Activated CD8-positive, alpha-beta T cell treated with anti-CD3 and anti-CD28 coated beads, Interleukin-2, amount 10 ng/mL, durations not matched to agents 7 days and 5 days (primary cell): ENCODE results near the gene BCL6. TPM values are rescaled to one million over a fixed set of nuclear protein-coding genes. Genes with fewer than 3 reads are reported as not detected.

ENCODE experiments used
- ATAC-seq: fragments of 150-1000 bp; cut with Tn5 transposase; one replicate; pipeline ENCODE4 v1.10.0; 2021; ENCODE audit warnings: moderate library complexity
- CTCF ChIA-PET: fragments of 350-600 bp; sonication (Branson Sonifier 250); formaldehyde crosslinking; loops from one replicate; lab custom pipeline; 2021; ENCODE audit warnings: antibody characterized with exemption; lab: Charles Lee
- POLR2A ChIA-PET: fragments of 350-600 bp; sonication (Branson Sonifier 250); formaldehyde crosslinking; loops from one replicate; lab custom pipeline; 2021; ENCODE audit warnings: antibody characterized with exemption; lab: Charles Lee
- DNase-seq: peaks from one replicate; pipeline ENCODE4 v3.0.0-alpha.2; 2020
- H3K27ac Mint-ChIP-seq: one replicate; pipeline ENCODE4 v1.8.0; 2021; ENCODE audit warnings: mild to moderate bottlenecking, mixed read lengths
- H3K27me3 Mint-ChIP-seq: one replicate; pipeline ENCODE4 v1.8.0; 2021; ENCODE audit warnings: low read depth, mixed read lengths
- H3K36me3 Mint-ChIP-seq: one replicate; pipeline ENCODE4 v1.8.0; 2021; ENCODE audit warnings: low read depth, mixed read lengths
- H3K4me1 Mint-ChIP-seq: one replicate; pipeline ENCODE4 v1.8.0; 2021; ENCODE audit warnings: low read depth, mixed read lengths
- H3K4me3 Mint-ChIP-seq: one replicate; pipeline ENCODE4 v1.8.0; 2021; ENCODE audit warnings: mild to moderate bottlenecking, mixed read lengths
- H3K9me3 Mint-ChIP-seq: one replicate; pipeline ENCODE4 v1.8.0; 2022; ENCODE audit warnings: mixed read lengths; ENCODE audit not compliant: insufficient read depth
- total RNA-seq, 2 experiments: library from RNA; stranded (reverse); gene quantifications; one replicate each; pipeline ENCODE4 v1.2.3, GENCODE V29; 2021

The BCL6 gene
- 10 to 100 TPM; 11.8 to 12.6 TPM for total RNA-seq

DNA sequence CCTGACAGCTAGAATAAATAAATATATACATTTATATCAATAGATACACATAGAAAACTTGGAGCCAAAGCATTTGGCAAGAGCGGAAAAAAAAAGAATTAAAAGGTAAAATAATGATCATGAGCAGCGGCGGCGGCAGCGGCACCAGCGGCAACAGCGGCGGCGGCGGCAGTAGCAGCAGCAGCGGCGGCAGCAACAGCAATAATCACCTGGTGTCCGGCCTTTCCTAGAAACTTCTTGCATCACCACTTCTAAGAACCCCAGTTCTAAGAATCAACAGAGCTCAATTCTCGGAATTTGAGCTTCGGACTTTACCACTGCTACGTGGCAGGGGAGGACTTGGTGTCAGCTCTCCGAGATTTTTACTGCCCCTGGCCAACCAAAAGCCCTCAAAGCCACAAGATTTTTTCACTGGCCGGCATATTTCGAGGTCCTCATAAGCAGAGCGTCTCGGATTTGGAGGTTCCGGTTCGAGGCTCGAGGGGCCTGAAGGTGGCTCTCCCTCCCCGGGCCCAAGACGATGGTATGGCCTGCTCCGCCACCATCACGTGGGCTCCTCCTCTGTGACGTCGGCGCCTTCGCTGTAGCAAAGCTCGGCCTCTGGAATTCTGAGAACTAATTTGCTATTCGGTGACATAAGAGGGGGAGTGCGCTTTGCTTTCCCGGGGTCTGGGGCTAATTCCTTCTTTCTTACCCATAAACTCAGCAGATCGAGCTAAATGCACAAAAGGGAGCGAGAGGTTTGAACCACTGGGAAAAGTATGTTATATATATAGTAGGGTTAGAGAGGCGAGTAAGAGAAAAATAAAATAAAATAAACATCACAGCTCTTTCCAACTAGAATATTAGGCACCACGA, at the start of gene BCL6:
TSS of gene BCL6 (minus strand) at position 268 of the 858 bp plus-strand sequence. CDS start 11,775 bp downstream, outside the sequence.
- H3K36me3 Mint-ChIP-seq, result peaks cover 30% of the 10 kb centered on the region
- H3K9me3 Mint-ChIP-seq, result no peaks in the 10 kb centered on the region
- peak within 1 kb of the TSS; percentile 100 for H3K27ac Mint-ChIP-seq
- ChIA-PET POLR2A (interaction anchor here (0.5 to 9.0 kb wide), 42 partner anchors 34 to 1415 kb away, joined by 3 to 195 read pairs (median 5); partner anchors contain the start of gene LPP), CTCF (interaction anchor here (0.7 to 6.4 kb wide), 26 partner anchors 55 to 1304 kb away, joined by 3 to 101 read pairs (median 4); partner anchors contain the start of gene LPP)
- no peaks in the 10 kb centered on the region for H3K27me3 Mint-ChIP-seq
- ATAC-seq (peak; percentile 42), DNase-seq (peak; percentile 94)
- peaks cover 55% of the 10 kb centered on the region for H3K4me1 Mint-ChIP-seq
- peak within 1 kb of the TSS; percentile 100 for H3K4me3 Mint-ChIP-seq

GRCh38 chr3:187794731-187795130, 49.5 kb upstream of the BCL6 start:
- no peak for ATAC-seq
- no peaks in the 10 kb centered on the region for H3K27me3 Mint-ChIP-seq
- no peak overlapping the region for H3K27ac Mint-ChIP-seq
- ChIA-PET CTCF (interaction anchor here (0.7 kb wide), 1 partner anchor 14 kb away, joined by 3 read pairs; no protein-coding TSS in a partner anchor), POLR2A (no interaction called here)
- H3K4me3 Mint-ChIP-seq, result no peak overlapping the region
- H3K9me3 Mint-ChIP-seq, result peaks cover 9% of the 10 kb centered on the region
- H3K4me1 Mint-ChIP-seq, result peaks cover 47% of the 10 kb centered on the region
- H3K36me3 Mint-ChIP-seq, result peaks cover 52% of the 10 kb centered on the region
- DNase-seq, result no peak

- no peak overlapping the region for H3K4me3 Mint-ChIP-seq
- ATAC-seq (no peak), DNase-seq (no peak)
- CTCF ChIA-PET, result no interaction called here
- H3K9me3 Mint-ChIP-seq, result peaks cover 9% of the 10 kb centered on the region
- peaks cover 55% of the 10 kb centered on the region for H3K36me3 Mint-ChIP-seq
- POLR2A ChIA-PET, result no interaction called here
- H3K4me1 Mint-ChIP-seq, result peaks cover 43% of the 10 kb centered on the region
- H3K27ac Mint-ChIP-seq, result no peak overlapping the region
- H3K27me3 Mint-ChIP-seq, result no peaks in the 10 kb centered on the region
These were observed 48.4 kb upstream of the BCL6 start for GRCh38 chr3:187793618-187794017.

GRCh38 chr3:187792521-187792920, 47.3 kb upstream of the BCL6 start:
- Mint-ChIP-seq H3K4me3 (no peak overlapping the region), H3K27ac (no peak overlapping the region), H3K4me1 (peaks cover 33% of the 10 kb centered on the region), H3K27me3 (no peaks in the 10 kb centered on the region), H3K9me3 (peaks cover 9% of the 10 kb centered on the region), H3K36me3 (peaks cover 50% of the 10 kb centered on the region)
- DNase-seq (no peak), ATAC-seq (no peak)
- ChIA-PET POLR2A (no interaction called here), CTCF (no interaction called here)

DNA sequence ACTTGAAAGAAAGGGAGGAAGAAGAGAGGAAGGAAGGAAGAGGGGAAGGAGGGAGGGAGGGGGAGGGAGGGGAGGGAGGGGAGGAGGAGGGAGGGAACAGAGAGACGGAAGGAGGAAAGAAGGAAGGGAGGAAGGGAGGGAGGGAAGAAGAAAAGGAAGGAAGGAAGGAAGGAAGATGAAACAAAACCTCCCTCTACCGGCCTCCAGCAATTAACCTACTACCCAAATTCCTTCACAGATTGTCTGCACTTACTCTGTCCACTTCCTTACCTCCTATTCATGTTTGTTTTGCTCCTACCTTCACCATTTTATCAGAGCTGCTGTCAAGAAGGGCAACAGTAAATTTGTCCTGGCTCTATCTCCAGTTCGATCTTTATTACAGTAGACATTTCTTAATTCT, 44.6 kb upstream of the BCL6 start:
- peaks cover 20% of the 10 kb centered on the region for H3K4me1 Mint-ChIP-seq
- peaks cover 36% of the 10 kb centered on the region for H3K36me3 Mint-ChIP-seq
- H3K9me3 Mint-ChIP-seq, result no peaks in the 10 kb centered on the region
- H3K27me3 Mint-ChIP-seq, result no peaks in the 10 kb centered on the region
- ATAC-seq, result no peak
- POLR2A ChIA-PET, result no interaction called here
- H3K4me3 Mint-ChIP-seq, result no peak overlapping the region
- no peak overlapping the region for H3K27ac Mint-ChIP-seq
- CTCF ChIA-PET, result no interaction called here
- DNase-seq, result no peak

DNA sequence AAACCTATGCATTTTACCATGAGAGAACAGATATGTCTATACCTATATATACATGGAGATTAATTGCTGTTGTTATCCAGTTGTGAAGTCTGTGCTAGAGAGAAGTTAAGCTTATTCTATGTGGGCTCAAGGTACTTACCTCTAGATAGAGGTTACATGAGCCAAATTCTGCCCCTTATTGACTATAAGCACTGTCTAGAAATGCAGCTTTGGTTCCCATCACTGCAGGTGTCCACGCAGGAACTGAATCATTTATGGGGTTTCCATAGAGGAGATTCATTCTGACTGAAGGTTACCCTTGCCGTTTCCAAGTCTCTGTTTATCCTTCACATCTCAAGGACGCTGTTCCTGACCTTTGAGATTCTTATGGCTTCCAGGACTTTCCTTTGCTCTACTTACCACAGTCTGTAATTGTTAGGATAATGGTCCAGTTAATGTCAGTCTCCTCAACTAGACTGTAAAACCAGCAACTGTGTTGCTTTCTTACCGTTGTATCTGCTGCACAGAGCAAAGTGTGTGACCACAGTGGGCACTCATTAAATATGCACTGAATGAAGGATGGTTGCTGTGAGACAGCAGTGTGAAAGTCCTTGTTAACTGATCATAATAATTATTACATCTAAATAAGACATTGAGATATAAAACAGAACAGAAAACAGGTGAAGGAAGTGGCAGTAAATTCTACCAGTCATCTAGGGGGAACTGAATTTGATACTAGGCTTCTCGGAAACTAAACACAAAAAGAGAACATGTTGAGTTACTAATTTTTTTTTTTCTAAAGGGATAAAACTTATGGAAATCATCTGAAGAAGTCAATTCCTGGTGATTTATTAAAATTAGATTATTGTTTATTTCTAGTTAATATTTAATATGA, 44.0 kb upstream of the BCL6 start:
- ATAC-seq (no peak), DNase-seq (no peak)
- CTCF ChIA-PET, result interaction anchor here (1.0 to 1.9 kb wide), 4 partner anchors 10 to 40 kb away, joined by 3 to 8 read pairs (median 4); no protein-coding TSS in a partner anchor
- no peaks in the 10 kb centered on the region for H3K27me3 Mint-ChIP-seq
- H3K27ac Mint-ChIP-seq, result no peak overlapping the region
- H3K4me3 Mint-ChIP-seq, result no peak overlapping the region
- H3K4me1 Mint-ChIP-seq, result peaks cover 20% of the 10 kb centered on the region
- H3K9me3 Mint-ChIP-seq, result no peaks in the 10 kb centered on the region
- POLR2A ChIA-PET, result no interaction called here
- H3K36me3 Mint-ChIP-seq, result peaks cover 29% of the 10 kb centered on the region

DNA sequence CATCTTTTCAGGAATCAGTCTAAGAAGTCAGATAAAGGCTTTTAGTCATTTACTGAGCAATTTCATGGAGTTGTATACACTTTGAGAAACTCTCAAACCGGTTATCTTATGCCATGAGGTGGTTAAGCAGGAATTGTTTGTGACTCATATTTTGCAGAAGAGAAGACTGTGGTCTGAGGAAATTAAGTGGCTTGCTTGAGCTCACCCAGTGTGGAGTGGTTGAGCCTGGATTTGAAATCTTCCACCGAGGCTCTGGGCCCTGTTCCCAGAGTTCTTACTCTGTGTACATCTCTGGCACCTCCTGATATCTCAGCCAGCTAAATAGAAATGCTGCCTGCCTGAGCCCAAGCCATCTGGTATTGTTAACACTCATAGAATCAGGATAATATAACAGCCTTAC, 37.8 kb upstream of the BCL6 start:
- DNase-seq, result no peak
- POLR2A ChIA-PET, result no interaction called here
- Mint-ChIP-seq H3K27ac (no peak overlapping the region), H3K4me1 (peaks cover 25% of the 10 kb centered on the region), H3K9me3 (no peaks in the 10 kb centered on the region), H3K36me3 (peaks cover 14% of the 10 kb centered on the region), H3K27me3 (no peaks in the 10 kb centered on the region), H3K4me3 (no peak overlapping the region)
- peak; percentile 19 for ATAC-seq
- CTCF ChIA-PET, result interaction anchor here (1.5 kb wide), 1 partner anchor 35 kb away, joined by 3 read pairs; no protein-coding TSS in a partner anchor

GRCh38 chr3:187782006-187782405, 36.7 kb upstream of the BCL6 start:
- ChIA-PET CTCF (interaction anchor here (0.8 to 1.5 kb wide), 2 partner anchors 16 to 34 kb away, joined by 3 read pairs; no protein-coding TSS in a partner anchor), POLR2A (no interaction called here)
- DNase-seq, result no peak
- Mint-ChIP-seq H3K4me3 (no peak overlapping the region), H3K9me3 (no peaks in the 10 kb centered on the region), H3K27me3 (no peaks in the 10 kb centered on the region), H3K27ac (no peak overlapping the region), H3K36me3 (peaks cover 13% of the 10 kb centered on the region), H3K4me1 (peaks cover 36% of the 10 kb centered on the region)
- no peak for ATAC-seq

DNA sequence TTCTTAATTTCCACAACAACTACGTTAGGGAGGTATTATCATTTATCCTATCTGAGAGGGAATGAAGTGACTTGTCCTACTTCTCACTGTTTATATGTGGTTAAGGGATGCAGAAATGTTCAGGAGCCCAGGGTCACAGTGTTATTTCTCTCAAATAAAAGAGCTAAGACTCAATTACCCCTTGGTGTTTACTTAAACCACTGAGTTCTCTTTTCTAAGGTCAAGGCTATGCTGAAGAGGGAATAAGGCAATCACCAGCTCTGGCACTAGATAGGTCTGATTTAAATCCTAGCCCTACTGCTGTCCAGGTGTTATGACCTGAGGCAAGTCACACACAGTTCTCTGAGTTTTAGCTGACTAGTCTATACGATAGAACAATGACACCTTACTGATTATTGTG, 35.7 kb upstream of the BCL6 start:
- no peaks in the 10 kb centered on the region for H3K9me3 Mint-ChIP-seq
- peak overlapping the region; percentile 5 for H3K27ac Mint-ChIP-seq
- H3K4me3 Mint-ChIP-seq, result no peak overlapping the region
- ATAC-seq (no peak), DNase-seq (no peak)
- H3K4me1 Mint-ChIP-seq, result peaks cover 42% of the 10 kb centered on the region
- CTCF ChIA-PET, result interaction anchor here (0.5 to 2.2 kb wide), 2 partner anchors 13 to 40 kb away, joined by 3 to 5 read pairs; no protein-coding TSS in a partner anchor
- H3K27me3 Mint-ChIP-seq, result no peaks in the 10 kb centered on the region
- H3K36me3 Mint-ChIP-seq, result peaks cover 15% of the 10 kb centered on the region
- POLR2A ChIA-PET, result interaction anchor here (2.4 kb wide), 1 partner anchor 35 kb away, joined by 7 read pairs; the partner anchor contains the start of gene BCL6

DNA sequence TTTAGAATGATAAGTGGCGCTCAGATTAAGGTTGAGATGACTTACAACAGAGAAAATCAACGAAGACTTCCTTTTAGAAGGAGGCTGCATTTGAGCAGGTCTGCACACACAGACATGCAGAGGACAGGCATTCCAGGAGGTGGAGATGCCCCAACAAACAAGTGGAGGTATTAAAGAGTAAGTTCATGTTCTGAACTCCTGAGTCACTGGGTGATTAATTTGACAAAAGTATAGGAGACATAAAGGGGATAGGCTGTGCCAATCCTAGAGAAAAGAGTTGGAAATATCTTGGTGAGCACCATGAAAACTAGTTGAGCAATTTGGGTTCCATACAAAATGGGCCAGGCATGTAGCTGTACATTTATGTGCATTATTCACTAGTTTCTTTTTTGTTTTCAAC, 33.5 kb upstream of the BCL6 start:
- POLR2A ChIA-PET, result interaction anchor here (2.4 kb wide), 1 partner anchor 33 kb away, joined by 7 read pairs; the partner anchor contains the start of gene BCL6
- Mint-ChIP-seq H3K4me3 (no peak overlapping the region), H3K4me1 (peaks cover 59% of the 10 kb centered on the region), H3K9me3 (no peaks in the 10 kb centered on the region), H3K27ac (peak overlapping the region; percentile 53), H3K36me3 (peaks cover 22% of the 10 kb centered on the region), H3K27me3 (no peaks in the 10 kb centered on the region)
- CTCF ChIA-PET, result interaction anchor here (0.7 to 1.8 kb wide), 5 partner anchors 9 to 389 kb away, joined by 3 to 5 read pairs (median 3); no protein-coding TSS in a partner anchor
- DNase-seq (no peak), ATAC-seq (no peak)

DNA sequence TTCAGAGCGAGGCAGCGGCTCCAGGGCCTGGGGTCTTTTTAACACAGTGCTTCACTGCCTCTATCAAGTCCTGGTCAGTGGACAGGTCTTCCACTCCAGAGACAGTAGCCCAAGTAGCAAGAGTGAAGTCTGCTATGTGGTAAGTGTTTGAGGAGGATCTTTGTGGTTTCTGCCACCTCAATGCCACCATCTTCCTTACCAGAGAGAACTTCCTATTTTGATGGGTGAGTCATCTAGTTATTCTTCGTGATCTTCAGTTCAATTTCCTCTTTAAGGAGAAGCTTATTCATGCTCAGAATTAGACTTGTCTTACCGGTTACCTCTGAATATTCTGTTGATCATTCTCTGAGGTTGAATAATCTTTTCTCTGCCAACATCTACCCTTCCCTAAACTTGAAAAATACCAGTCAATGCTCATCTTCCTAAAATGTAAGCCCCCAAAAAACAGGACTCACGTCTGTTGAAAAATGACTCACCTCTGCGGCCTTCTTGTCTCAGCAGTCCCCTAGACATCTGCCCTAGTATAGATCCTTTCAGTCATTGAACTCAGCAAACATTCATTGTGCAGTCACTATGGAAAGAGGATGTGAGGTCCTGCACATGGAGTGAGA, 32.2 kb upstream of the BCL6 start:
- ATAC-seq (peak; percentile 91), DNase-seq (peak; percentile 80)
- no peaks in the 10 kb centered on the region for H3K27me3 Mint-ChIP-seq
- H3K9me3 Mint-ChIP-seq, result no peaks in the 10 kb centered on the region
- ChIA-PET CTCF (interaction anchor here (1.3 to 1.5 kb wide), 3 partner anchors 23 to 37 kb away, joined by 3 to 6 read pairs (median 4); no protein-coding TSS in a partner anchor), POLR2A (interaction anchor here (0.7 to 1.0 kb wide), 2 partner anchors 21 to 272 kb away, joined by 3 to 4 read pairs; no protein-coding TSS in a partner anchor)
- H3K27ac Mint-ChIP-seq, result peak overlapping the region; percentile 89
- H3K36me3 Mint-ChIP-seq, result peaks cover 22% of the 10 kb centered on the region
- peaks cover 54% of the 10 kb centered on the region for H3K4me1 Mint-ChIP-seq
- H3K4me3 Mint-ChIP-seq, result peak overlapping the region; percentile 51
